Hepatocyte (in vitro differentiated cells): ENCODE measurements around the gene USP6NL. TPM values are rescaled to one million over a fixed set of nuclear protein-coding genes. Genes with fewer than 3 reads are reported as not detected.

ENCODE experiments used
- DNase-seq: peaks from one replicate; pipeline ENCODE4 v3.0.0-alpha.2; 2016; ENCODE audit warnings: low spot score
- H2AFZ ChIP-seq: fragments of 200-600 bp; sonication (generic); 2 replicates; pipeline ENCODE4 v1.6.0; 2016; ENCODE audit warnings: antibody characterized with exemption, mild to moderate bottlenecking
- H3K27ac ChIP-seq: fragments of 200-600 bp; sonication (generic); 2 replicates; pipeline ENCODE4 v1.5.1; 2016; ENCODE audit warnings: mild to moderate bottlenecking
- H3K27me3 ChIP-seq: fragments of 200-600 bp; sonication (generic); 2 replicates; pipeline ENCODE4 v1.6.1; 2016
- H3K36me3 ChIP-seq: fragments of 200-600 bp; sonication (generic); replicated peaks from 2 replicates; pipeline ENCODE4 v1.5.1; 2016; ENCODE audit warnings: low read depth; ENCODE audit not compliant: insufficient read depth
- H3K4me1 ChIP-seq: fragments of 200-600 bp; sonication (generic); 2 replicates; pipeline ENCODE4 v1.5.1; 2016; ENCODE audit warnings: mild to moderate bottlenecking, moderate library complexity; ENCODE audit not compliant: insufficient read depth
- H3K4me2 ChIP-seq: fragments of 200-600 bp; sonication (generic); 2 replicates; pipeline ENCODE4 v1.6.0; 2016
- H3K4me3 ChIP-seq: fragments of 200-600 bp; sonication (generic); 2 replicates; pipeline ENCODE4 v1.5.1; 2016; ENCODE audit warnings: mild to moderate bottlenecking
- H3K79me2 ChIP-seq: fragments of 200-600 bp; sonication (generic); 2 replicates; pipeline ENCODE4 v1.6.0; 2017; ENCODE audit warnings: mild to moderate bottlenecking
- H3K9me2 ChIP-seq: fragments of 200-600 bp; sonication (generic); replicated peaks from 2 replicates; pipeline ENCODE4 v1.6.0; 2017; ENCODE audit warnings: mild to moderate bottlenecking; ENCODE audit not compliant: insufficient read depth
- H3K9me3 ChIP-seq: fragments of 200-600 bp; sonication (generic); 2 replicates; pipeline ENCODE4 v1.5.1; 2016; ENCODE audit warnings: low read depth, mild to moderate bottlenecking
- H4K20me1 ChIP-seq: fragments of 200-600 bp; sonication (generic); 2 replicates; pipeline ENCODE4 v1.6.0; 2016; ENCODE audit warnings: mild to moderate bottlenecking; ENCODE audit not compliant: insufficient read depth, poor library complexity, severe bottlenecking
- CTCF ChIP-seq: fragments of 200-600 bp; sonication (generic); IDR thresholded peaks from 2 replicates; pipeline ENCODE4 v1.5.1; 2016; ENCODE audit warnings: antibody characterized with exemption, mild to moderate bottlenecking; ENCODE audit not compliant: poor library complexity
- EZH2 ChIP-seq: fragments of 200-600 bp; sonication (generic); IDR thresholded peaks from 2 replicates; pipeline ENCODE4 v1.6.1; 2016; ENCODE audit warnings: antibody characterized with exemption, mild to moderate bottlenecking, borderline replicate concordance
- EZH2phosphoT487 ChIP-seq: fragments of 200-600 bp; sonication (generic); IDR thresholded peaks from one replicate; pipeline ENCODE4 v1.6.1; 2018; ENCODE audit warnings: antibody characterized with exemption, mild to moderate bottlenecking, low read depth, moderate library complexity; ENCODE audit not compliant: unreplicated experiment, severe bottlenecking
- whole genome bisulfite sequencing: methylation state at CpG from one replicate; pipeline ENCODE4 v1.1.6; 2016; ENCODE audit warnings: low lambda C conversion rate; ENCODE audit errors: missing lambda C conversion rate; 5-methylcytosine and 5-hydroxymethylcytosine counted together
- polyA plus RNA-seq: library from polyadenylated mRNA; unstranded; fragments of >200 nt; fragmentation: Nextera tagmentation; extraction: Ambion mirVana; gene quantifications from 2 replicates; pipeline ENCODE4 v1.2.1, GENCODE V29; 2016
- total RNA-seq: library from RNA; depleted of rRNA; stranded (reverse); fragments of >200 nt; gene quantifications from 2 replicates; pipeline ENCODE4 v1.2.3, GENCODE V29; 2014

Gene USP6NL
- total and polyA plus RNA-seq, 2 experiments from 2014 or later, result 14.9 to 20.8 TPM

- H3K27ac ChIP-seq, result no peak overlapping the region
- TF ChIP-seq EZH2 (no peak), CTCF (no peak), EZH2phosphoT487 (no peak)
- DNase-seq, result no peak
- H3K36me3 ChIP-seq, result no peaks in the 10 kb centered on the region
- H3K9me2 ChIP-seq, result no peaks in the 10 kb centered on the region
- H3K4me1 ChIP-seq, result no peaks in the 10 kb centered on the region
- H3K4me3 ChIP-seq, result no peak overlapping the region
- H2AFZ ChIP-seq, result no peak overlapping the region
- no peaks in the 10 kb centered on the region for H3K27me3 ChIP-seq
- H3K79me2 ChIP-seq, result no peaks in the 10 kb centered on the region
- H4K20me1 ChIP-seq, result no peaks in the 10 kb centered on the region
- 76% methylated on average over 2 of the region's 2 CpGs for WGBS
- H3K9me3 ChIP-seq, result no peaks in the 10 kb centered on the region
- no peak overlapping the region for H3K4me2 ChIP-seq
Observed at GRCh38 chr10:11516431-11516746, 95.1 kb downstream of the USP6NL start.

GRCh38 chr10:11515596-11516430 lies 95.6 kb downstream of the USP6NL start:
- peak; percentile 70 for DNase-seq
- Histone ChIP-seq H3K27ac (no peak overlapping the region), H3K9me3 (no peaks in the 10 kb centered on the region), H3K79me2 (no peaks in the 10 kb centered on the region), H3K9me2 (no peaks in the 10 kb centered on the region), H3K36me3 (no peaks in the 10 kb centered on the region), H3K4me1 (no peaks in the 10 kb centered on the region), H3K27me3 (no peaks in the 10 kb centered on the region), H3K4me2 (no peak overlapping the region), H3K4me3 (no peak overlapping the region), H4K20me1 (no peaks in the 10 kb centered on the region), H2AFZ (no peak overlapping the region)
- TF ChIP-seq EZH2, result no peak
- TF ChIP-seq CTCF, result peak; percentile 90
- no peak for TF ChIP-seq EZH2phosphoT487
- WGBS, result 39% methylated on average over 5 of the region's 5 CpGs

- no peak overlapping the region for H2AFZ ChIP-seq
- no peaks in the 10 kb centered on the region for H3K4me1 ChIP-seq
- 90% methylated on average over 4 of the region's 4 CpGs for WGBS
- H3K27ac ChIP-seq, result no peak overlapping the region
- no peak for TF ChIP-seq CTCF
- no peak for TF ChIP-seq EZH2
- no peak for TF ChIP-seq EZH2phosphoT487
- no peaks in the 10 kb centered on the region for H3K9me3 ChIP-seq
- no peaks in the 10 kb centered on the region for H3K27me3 ChIP-seq
- H3K79me2 ChIP-seq, result no peaks in the 10 kb centered on the region
- no peak overlapping the region for H3K4me3 ChIP-seq
- DNase-seq, result no peak
- H3K36me3 ChIP-seq, result no peaks in the 10 kb centered on the region
- no peak overlapping the region for H3K4me2 ChIP-seq
- H3K9me2 ChIP-seq, result no peaks in the 10 kb centered on the region
- H4K20me1 ChIP-seq, result no peaks in the 10 kb centered on the region
Observed at GRCh38 chr10:11513727-11514126, 97.7 kb downstream of the USP6NL start.
